ENCODE results near the gene CCDC137. TPM values are rescaled to one million over a fixed set of nuclear protein-coding genes. Genes with fewer than 3 reads are reported as not detected.

Gene CCDC137
- total and polyA plus RNA-seq, 2 of the 13 experiments (the other 11 are each of a cell fraction or from before 2014, with no cell fraction given) = 14.6 to 39.1 TPM

- TF ChIP-seq ARID3A (IDR thresholded peaks at IDR 0.05; ENCODE audit: low read depth, low read length) (no peak), HOXA9 (CRISPR knock-in tag; IDR thresholded peaks at IDR 0.05; ENCODE audit: borderline replicate concordance) (peak; percentile 95; the same call in 1 of the 2 replicates), RBM39 (IDR thresholded peaks at IDR 0.05; ENCODE audit: low read depth, low read length, poor library complexity, severe bottlenecking) (no peak), MIER2 (CRISPR knock-in tag; IDR thresholded peaks at IDR 0.05) (peak; percentile 31; the same call in 1 of the 2 replicates), KAT8 (CRISPR knock-in tag; IDR thresholded peaks at IDR 0.05) (peak; percentile 77), ZBTB37 (CRISPR knock-in tag; IDR thresholded peaks at IDR 0.05) (peak; percentile 83), ZNF788 (CRISPR knock-in tag; IDR thresholded peaks at IDR 0.05; ENCODE audit: borderline replicate concordance) (peak; percentile 73), ZNF552 (CRISPR knock-in tag; IDR thresholded peaks at IDR 0.05; ENCODE audit: borderline replicate concordance) (no peak; the same call in 1 of the 2 replicates), SIX1 (CRISPR knock-in tag; IDR thresholded peaks at IDR 0.05; ENCODE audit: borderline replicate concordance) (no peak), ZNF816 (CRISPR knock-in tag; IDR thresholded peaks at IDR 0.05; ENCODE audit: borderline replicate concordance) (no peak; the same call in 1 of the 2 replicates), ZMAT5 (CRISPR knock-in tag; IDR thresholded peaks at IDR 0.05; ENCODE audit: borderline replicate concordance, low read depth) (no peak), CENPBD1 (CRISPR knock-in tag; IDR thresholded peaks at IDR 0.05; ENCODE audit: borderline replicate concordance, low read depth) (no peak), ZNF562 (CRISPR knock-in tag; IDR thresholded peaks at IDR 0.05; ENCODE audit: borderline replicate concordance) (no peak), ZNF367 (CRISPR knock-in tag; IDR thresholded peaks at IDR 0.05; ENCODE audit: borderline replicate concordance) (no peak; the same call in 1 of the 2 replicates), ZNF138 (CRISPR knock-in tag; IDR thresholded peaks at IDR 0.05; ENCODE audit: low read depth) (peak; percentile 89), ARNT (IDR thresholded peaks at IDR 0.05) (no peak), MTERF4 (CRISPR knock-in tag; IDR thresholded peaks at IDR 0.05) (no peak), POGZ (CRISPR knock-in tag; IDR thresholded peaks at IDR 0.05) (peak; percentile 58; the same call in 1 of the 2 replicates), DRAP1 (CRISPR knock-in tag; IDR thresholded peaks at IDR 0.05) (peak; percentile 66; the same call in 1 of the 2 replicates), FOSL2 (CRISPR knock-in tag; IDR thresholded peaks at IDR 0.05) (0 out of 2 replicates have a peak, but pooled peaks have one; percentile 5), CSRNP1 (CRISPR knock-in tag; IDR thresholded peaks at IDR 0.05) (peak; percentile 72)
These were observed 47.2 kb downstream of the CCDC137 start (continued) for GRCh38 chr17:81713556-81714411.
